PC-9 (cell line): ENCODE measurements around the gene PACRG. TPM values are rescaled to one million over a fixed set of nuclear protein-coding genes. Genes with fewer than 3 reads are reported as not detected.

Source experiments
- BruUV-seq: library from RNA; stranded (reverse); fragments of 400-500 nt; replicated peaks from 2 replicates; lab custom pipeline; 2021; lab: Mats Ljungman, UMichigan
- CTCF ChIA-PET: fragments of 300-600 bp; sonication (Branson Sonifier 250); formaldehyde crosslinking; loops from one replicate; lab custom pipeline; 2022; ENCODE audit warnings: antibody characterized with exemption; lab: Charles Lee
- POLR2A ChIA-PET: fragments of 300-600 bp; sonication (Branson Sonifier 250); formaldehyde crosslinking; loops from one replicate; lab custom pipeline; 2022; ENCODE audit warnings: antibody characterized with exemption; ENCODE audit not compliant: unreplicated experiment; lab: Charles Lee
- DNase-seq, 2 experiments: peaks; one replicate each; pipeline versions ENCODE4 v3.0.0 to v3.0.0-alpha.2; 2015 to 2022; ENCODE audit warnings: mixed read lengths in 1 of 2
- H2AFZ ChIP-seq: fragments of 200-600 bp; sonication (generic); 2 replicates; pipeline ENCODE4 v1.8.1; 2017; ENCODE audit warnings: antibody characterized with exemption
- H3F3A ChIP-seq: fragments of 200-600 bp; sonication (generic); 2 replicates; pipeline ENCODE4 v1.8.1; 2017; ENCODE audit warnings: antibody characterized with exemption, mild to moderate bottlenecking, low read depth; ENCODE audit not compliant: insufficient read depth
- H3K27ac ChIP-seq: fragments of 200-600 bp; sonication (generic); 2 replicates; pipeline ENCODE4 v1.6.1; 2016; ENCODE audit warnings: mixed run types
- H3K27me3 ChIP-seq: fragments of 200-600 bp; sonication (generic); 2 replicates; pipeline ENCODE4 v1.6.1; 2016; ENCODE audit warnings: low read depth, mixed run types; ENCODE audit not compliant: insufficient read depth
- H3K36me3 ChIP-seq: fragments of 200-600 bp; sonication (generic); 2 replicates; pipeline ENCODE4 v1.6.1; 2016; ENCODE audit warnings: low read depth, mixed run types
- H3K4me1 ChIP-seq: fragments of 200-600 bp; sonication (generic); replicated peaks from 2 replicates; pipeline ENCODE4 v1.6.1; 2016; ENCODE audit warnings: mixed run types; ENCODE audit not compliant: insufficient read depth
- H3K4me2 ChIP-seq: fragments of 200-600 bp; sonication (generic); 2 replicates; pipeline ENCODE4 v1.6.1; 2017; ENCODE audit warnings: mixed run types
- H3K4me3 ChIP-seq: fragments of 200-600 bp; sonication (generic); 2 replicates; pipeline ENCODE4 v1.6.1; 2016; ENCODE audit warnings: mixed run types
- H3K79me2 ChIP-seq: fragments of 200-600 bp; sonication (generic); 2 replicates; pipeline ENCODE4 v1.6.1; 2017; ENCODE audit warnings: low read depth, mixed run types
- H3K9me2 ChIP-seq: fragments of 200-600 bp; sonication (generic); 2 replicates; pipeline ENCODE4 v1.8.1; 2017; ENCODE audit warnings: mild to moderate bottlenecking; ENCODE audit not compliant: insufficient read depth
- H3K9me3 ChIP-seq: fragments of 200-600 bp; sonication (generic); 2 replicates; pipeline ENCODE4 v1.8.1; 2016; ENCODE audit warnings: low read depth; ENCODE audit not compliant: insufficient read depth
- H4K20me1 ChIP-seq: fragments of 200-600 bp; sonication (generic); 2 replicates; pipeline ENCODE4 v1.8.1; 2017; ENCODE audit not compliant: insufficient read depth
- EZH2 ChIP-seq: fragments of 200-600 bp; sonication (generic); IDR thresholded peaks from 2 replicates; pipeline ENCODE4 v1.8.0; 2017; ENCODE audit warnings: antibody characterized with exemption, low read depth
- intact Hi-C: fragments of 100-400 bp; cut with micrococcal nuclease; formaldehyde crosslinking; loops from one replicate; pipeline ENCODE4 v1.10.0; 2022; ENCODE audit not compliant: unreplicated experiment
- total RNA-seq: library from RNA; stranded (reverse); gene quantifications from 2 replicates; pipeline ENCODE4 v1.2.3, GENCODE V29; 2021
- TF ChIP-seq, protein P1 (sequence below): fragments of 200-600 bp; sonication (generic); conservative IDR thresholded peaks from 2 replicates; pipeline ENCODE4 v1.6.1; 2017; ENCODE audit warnings: mixed run types, antibody characterized with exemption, mild to moderate bottlenecking, moderate library complexity

PACRG gene
- total RNA-seq, 1 experiment from 2014 or later = not detected

DNA sequence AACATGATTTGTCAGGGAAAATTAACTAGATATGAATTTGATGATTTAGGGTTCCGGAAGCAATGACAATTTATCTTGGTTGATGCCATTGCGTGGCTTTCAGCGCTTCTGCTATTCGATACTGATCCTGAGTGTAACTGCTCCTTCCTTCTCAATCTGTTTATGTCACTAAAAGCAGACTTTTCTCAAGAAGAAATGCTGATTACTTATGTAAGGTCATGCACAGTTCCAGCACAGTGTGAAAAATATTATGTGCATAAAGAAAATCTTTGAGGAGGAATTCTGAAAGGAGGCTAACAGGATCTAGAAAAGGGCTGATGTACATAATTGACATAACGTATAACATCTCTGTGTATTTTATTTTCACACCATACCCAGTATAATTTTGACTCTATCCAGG lies 336.6 kb downstream of the PACRG start:
- Histone ChIP-seq H3K9me2 (peaks cover 5% of the 10 kb centered on the region; the same call in 1 of the 2 replicates), H3K9me3 (no peaks in the 10 kb centered on the region), H3F3A (no peaks in the 10 kb centered on the region), H3K4me2 (no peak overlapping the region), H3K4me3 (no peak overlapping the region), H2AFZ (no peak overlapping the region), H3K4me1 (no peaks in the 10 kb centered on the region), H3K27ac (no peak overlapping the region), H4K20me1 (no peaks in the 10 kb centered on the region), H3K36me3 (no peaks in the 10 kb centered on the region), H3K27me3 (peaks cover 62% of the 10 kb centered on the region), H3K79me2 (no peaks in the 10 kb centered on the region)
- no peak for TF ChIP-seq EZH2
- TF ChIP-seq, protein P1, sequence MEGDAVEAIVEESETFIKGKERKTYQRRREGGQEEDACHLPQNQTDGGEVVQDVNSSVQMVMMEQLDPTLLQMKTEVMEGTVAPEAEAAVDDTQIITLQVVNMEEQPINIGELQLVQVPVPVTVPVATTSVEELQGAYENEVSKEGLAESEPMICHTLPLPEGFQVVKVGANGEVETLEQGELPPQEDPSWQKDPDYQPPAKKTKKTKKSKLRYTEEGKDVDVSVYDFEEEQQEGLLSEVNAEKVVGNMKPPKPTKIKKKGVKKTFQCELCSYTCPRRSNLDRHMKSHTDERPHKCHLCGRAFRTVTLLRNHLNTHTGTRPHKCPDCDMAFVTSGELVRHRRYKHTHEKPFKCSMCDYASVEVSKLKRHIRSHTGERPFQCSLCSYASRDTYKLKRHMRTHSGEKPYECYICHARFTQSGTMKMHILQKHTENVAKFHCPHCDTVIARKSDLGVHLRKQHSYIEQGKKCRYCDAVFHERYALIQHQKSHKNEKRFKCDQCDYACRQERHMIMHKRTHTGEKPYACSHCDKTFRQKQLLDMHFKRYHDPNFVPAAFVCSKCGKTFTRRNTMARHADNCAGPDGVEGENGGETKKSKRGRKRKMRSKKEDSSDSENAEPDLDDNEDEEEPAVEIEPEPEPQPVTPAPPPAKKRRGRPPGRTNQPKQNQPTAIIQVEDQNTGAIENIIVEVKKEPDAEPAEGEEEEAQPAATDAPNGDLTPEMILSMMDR = no peak
- intact Hi-C loops = no loop called here
- ChIA-PET CTCF (no interaction called here), POLR2A (no interaction called here)
- no TSS peak for BruUV-seq
- DNase-seq = no peak

DNA sequence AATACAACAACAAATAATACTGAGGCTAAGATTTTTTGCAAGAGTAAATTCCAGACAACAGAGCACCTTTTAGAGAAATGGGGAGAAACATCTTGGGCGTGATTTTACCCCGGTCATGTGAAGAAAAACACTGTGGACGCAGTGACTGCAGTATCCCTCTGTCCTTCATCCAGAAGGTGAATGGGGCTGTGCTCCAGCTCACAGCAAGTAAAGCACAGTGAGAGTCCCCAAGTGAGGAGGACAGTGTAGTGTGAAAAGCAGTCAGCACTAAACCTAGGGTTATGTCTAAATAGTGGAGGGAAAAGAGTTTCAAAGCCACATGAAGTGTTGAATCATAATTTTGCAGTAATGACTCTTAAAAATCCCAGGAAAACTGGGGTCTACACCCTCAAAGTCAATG lies 338.4 kb downstream of the PACRG start:
- H3K9me3 ChIP-seq = no peaks in the 10 kb centered on the region
- ChIA-PET POLR2A (no interaction called here), CTCF (no interaction called here)
- H3F3A ChIP-seq = no peaks in the 10 kb centered on the region
- H3K36me3 ChIP-seq = no peaks in the 10 kb centered on the region
- no peak overlapping the region for H3K4me2 ChIP-seq
- intact Hi-C loops = no loop called here
- peaks cover 5% of the 10 kb centered on the region; the same call in 1 of the 2 replicates for H3K9me2 ChIP-seq
- BruUV-seq = no TSS peak
- no peak overlapping the region for H2AFZ ChIP-seq
- H3K4me3 ChIP-seq = no peak overlapping the region
- no peak for DNase-seq
- peaks cover 54% of the 10 kb centered on the region for H3K27me3 ChIP-seq
- H3K79me2 ChIP-seq = no peaks in the 10 kb centered on the region
- H3K4me1 ChIP-seq = no peaks in the 10 kb centered on the region
- TF ChIP-seq, protein P1 = no peak
- no peak for TF ChIP-seq EZH2
- H3K27ac ChIP-seq = no peak overlapping the region
- no peaks in the 10 kb centered on the region for H4K20me1 ChIP-seq

- no peaks in the 10 kb centered on the region for H3K9me2 ChIP-seq
- H3K4me3 ChIP-seq = no peak overlapping the region
- peaks cover 69% of the 10 kb centered on the region for H3K27me3 ChIP-seq
- no peaks in the 10 kb centered on the region for H3K79me2 ChIP-seq
- no peaks in the 10 kb centered on the region for H3F3A ChIP-seq
- TF ChIP-seq EZH2 = no peak
- TF ChIP-seq, protein P1 = no peak
- H3K27ac ChIP-seq = no peak overlapping the region
- H4K20me1 ChIP-seq = no peaks in the 10 kb centered on the region
- ChIA-PET POLR2A (no interaction called here), CTCF (no interaction called here)
- H3K4me2 ChIP-seq = no peak overlapping the region
- no TSS peak for BruUV-seq
- no peak for DNase-seq
- H3K9me3 ChIP-seq = no peaks in the 10 kb centered on the region
- no peak overlapping the region for H2AFZ ChIP-seq
- intact Hi-C loops = no loop called here
- no peaks in the 10 kb centered on the region for H3K4me1 ChIP-seq
- H3K36me3 ChIP-seq = no peaks in the 10 kb centered on the region
Measured at GRCh38 chr6:163077134-163077533, 349.4 kb downstream of the PACRG start.
